ENCODE results near the gene TIAM2. TPM values are rescaled to one million over a fixed set of nuclear protein-coding genes. Genes with fewer than 3 reads are reported as not detected.
A peak's percentile ranks its signal among the peaks of the same experiment; 100 is the strongest.

The TIAM2 gene
- total RNA-seq, result 33.5 and 36.8 TPM in 2 replicates
- long read RNA-seq, partial matches to known transcripts, result 9 of 18 reads
- long read RNA-seq, other reads (novel, unspliced or antisense), result 8 of 18 reads

DNA sequence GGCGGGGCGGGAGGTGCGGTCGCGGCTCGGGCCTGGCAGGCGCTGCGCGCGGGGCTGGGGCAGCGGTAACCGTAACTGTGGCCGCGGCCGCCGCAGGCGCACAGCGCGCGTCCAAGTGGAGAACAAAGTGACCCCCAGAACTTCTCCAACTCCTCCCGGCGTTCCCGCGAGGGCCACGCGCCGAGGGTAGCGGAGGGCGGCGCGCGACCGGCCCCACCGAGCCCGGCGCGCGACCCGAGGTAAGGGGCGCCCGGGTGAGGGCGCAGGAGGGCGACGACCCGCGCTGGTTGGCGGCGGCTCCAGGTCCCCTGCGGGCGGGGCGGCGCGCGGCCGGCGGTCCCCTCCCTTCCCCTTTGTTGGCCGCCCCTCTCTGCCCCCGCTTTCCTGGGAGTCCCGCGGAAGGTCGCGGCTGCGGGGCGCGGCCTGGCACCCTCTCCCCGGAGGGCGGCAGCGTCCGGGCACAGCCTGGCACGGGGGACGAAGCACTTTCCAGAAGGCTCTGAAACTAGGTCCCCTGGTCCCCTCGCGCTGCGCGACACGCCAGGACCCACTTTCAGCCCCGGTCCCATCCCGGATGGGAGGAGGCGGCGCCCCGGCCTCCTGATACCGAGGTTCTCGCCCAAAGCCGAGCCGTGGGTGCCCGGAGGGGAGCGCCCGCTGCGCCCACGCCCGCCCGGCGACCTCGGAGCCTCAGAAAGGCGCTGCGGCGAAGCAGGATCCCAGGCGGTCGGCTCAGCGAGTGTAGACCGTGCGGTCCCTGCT, at the start of gene TIAM2:
TSS of gene TIAM2 (plus strand) at position 62 of the 762 bp plus-strand sequence. CDS start 133,909 bp downstream, outside the sequence.
- Mint-ChIP-seq H3K36me3 (ENCODE audit: low read depth) (no peaks in the 10 kb centered on the region), H3K27ac (ENCODE audit: unreplicated experiment) (peak within 1 kb of the TSS; percentile 57)

DNA sequence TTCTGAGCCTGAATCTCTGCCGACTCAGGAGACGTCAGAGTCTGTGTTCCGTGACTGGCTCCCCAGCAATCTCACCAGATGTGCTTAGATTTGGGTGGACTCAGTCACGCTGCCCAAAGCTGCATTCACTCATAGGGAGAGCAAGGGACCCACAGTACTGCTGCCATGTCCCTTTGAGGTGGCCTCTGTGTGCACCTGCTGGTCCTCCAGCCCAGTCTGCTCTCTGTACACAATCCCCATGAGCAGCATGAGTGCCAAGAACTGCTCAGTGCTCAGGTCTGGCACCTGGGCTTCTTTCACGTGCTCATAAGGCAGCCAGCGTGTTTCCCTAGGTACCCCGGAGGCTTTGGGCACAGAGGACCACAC, 44.2 kb upstream of the TIAM2 start:
- DNase-seq (ENCODE audit: low read depth, low spot score), result no peak
- H3K4me3 Mint-ChIP-seq, result no peak overlapping the region
- H3K36me3 Mint-ChIP-seq (ENCODE audit: low read depth), result peaks cover 30% of the 10 kb centered on the region
- no peaks in the 10 kb centered on the region for H3K27me3 Mint-ChIP-seq (ENCODE audit: low read depth)
- no peak overlapping the region for H3K27ac Mint-ChIP-seq (ENCODE audit: unreplicated experiment)
- peaks cover 7% of the 10 kb centered on the region for H3K9me3 Mint-ChIP-seq
- TF ChIP-seq, protein P1, sequence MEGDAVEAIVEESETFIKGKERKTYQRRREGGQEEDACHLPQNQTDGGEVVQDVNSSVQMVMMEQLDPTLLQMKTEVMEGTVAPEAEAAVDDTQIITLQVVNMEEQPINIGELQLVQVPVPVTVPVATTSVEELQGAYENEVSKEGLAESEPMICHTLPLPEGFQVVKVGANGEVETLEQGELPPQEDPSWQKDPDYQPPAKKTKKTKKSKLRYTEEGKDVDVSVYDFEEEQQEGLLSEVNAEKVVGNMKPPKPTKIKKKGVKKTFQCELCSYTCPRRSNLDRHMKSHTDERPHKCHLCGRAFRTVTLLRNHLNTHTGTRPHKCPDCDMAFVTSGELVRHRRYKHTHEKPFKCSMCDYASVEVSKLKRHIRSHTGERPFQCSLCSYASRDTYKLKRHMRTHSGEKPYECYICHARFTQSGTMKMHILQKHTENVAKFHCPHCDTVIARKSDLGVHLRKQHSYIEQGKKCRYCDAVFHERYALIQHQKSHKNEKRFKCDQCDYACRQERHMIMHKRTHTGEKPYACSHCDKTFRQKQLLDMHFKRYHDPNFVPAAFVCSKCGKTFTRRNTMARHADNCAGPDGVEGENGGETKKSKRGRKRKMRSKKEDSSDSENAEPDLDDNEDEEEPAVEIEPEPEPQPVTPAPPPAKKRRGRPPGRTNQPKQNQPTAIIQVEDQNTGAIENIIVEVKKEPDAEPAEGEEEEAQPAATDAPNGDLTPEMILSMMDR (conservative IDR thresholded peaks at IDR 0.05), result no peak
- no peaks in the 10 kb centered on the region for H3K4me1 Mint-ChIP-seq

More for the DNA sequence above, at the start of gene TIAM2:
- TF ChIP-seq, protein P1 (conservative IDR thresholded peaks at IDR 0.05), result no peak
- H3K4me1 Mint-ChIP-seq, result peaks cover 19% of the 10 kb centered on the region
- H3K4me3 Mint-ChIP-seq, result peak within 1 kb of the TSS; percentile 90
- no peaks in the 10 kb centered on the region for H3K9me3 Mint-ChIP-seq
- peak; percentile 44 for DNase-seq (ENCODE audit: low read depth, low spot score)
- peaks cover 20% of the 10 kb centered on the region for H3K27me3 Mint-ChIP-seq (ENCODE audit: low read depth)

DNA sequence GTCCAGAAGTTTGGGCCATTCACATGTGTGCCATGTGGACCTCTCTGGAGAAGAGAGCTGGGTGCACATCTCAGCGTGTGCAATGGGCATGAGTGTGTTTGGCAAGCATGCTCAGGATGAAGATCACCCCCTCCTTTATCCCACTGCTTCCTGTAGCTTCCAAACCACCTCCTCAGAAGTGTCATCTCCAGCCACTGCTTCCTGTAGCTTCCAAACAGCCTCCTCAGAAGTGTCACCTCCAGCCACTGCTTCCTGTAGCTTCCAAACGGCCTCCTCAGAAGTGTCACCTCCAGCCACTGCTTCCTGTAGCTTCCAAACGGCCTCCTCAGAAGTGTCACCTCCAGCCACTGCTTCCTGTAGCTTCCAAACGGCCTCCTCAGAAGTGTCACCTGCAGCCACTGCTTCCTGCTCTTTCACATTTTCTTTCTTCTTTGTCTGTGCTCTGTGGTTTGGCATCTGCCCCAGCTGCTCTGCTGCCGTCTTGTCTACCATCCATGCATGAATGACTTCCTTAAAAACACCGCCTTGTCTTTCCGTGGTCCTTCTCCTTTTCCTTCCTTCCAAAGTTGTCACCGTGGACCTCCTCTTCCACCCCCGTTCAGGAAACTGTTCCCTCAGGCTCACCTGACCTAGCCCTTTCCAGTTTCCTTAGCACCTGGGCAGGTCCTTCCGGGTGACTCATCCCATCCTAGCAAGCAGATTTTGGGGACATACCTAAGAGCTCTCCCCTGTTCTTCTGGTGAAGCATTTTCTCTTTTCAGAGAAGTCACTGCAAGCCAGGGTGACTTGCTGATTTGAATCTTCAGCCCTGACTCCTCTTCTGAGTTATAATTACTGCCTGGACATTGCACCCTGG, 43.5 kb upstream of the TIAM2 start:
- Mint-ChIP-seq H3K27ac (ENCODE audit: unreplicated experiment) (no peak overlapping the region), H3K36me3 (ENCODE audit: low read depth) (peaks cover 30% of the 10 kb centered on the region), H3K9me3 (peaks cover 7% of the 10 kb centered on the region), H3K4me3 (no peak overlapping the region), H3K4me1 (no peaks in the 10 kb centered on the region), H3K27me3 (ENCODE audit: low read depth) (no peaks in the 10 kb centered on the region)
- DNase-seq (ENCODE audit: low read depth, low spot score), result no peak
- TF ChIP-seq, protein P1 (conservative IDR thresholded peaks at IDR 0.05), result no peak

DNA sequence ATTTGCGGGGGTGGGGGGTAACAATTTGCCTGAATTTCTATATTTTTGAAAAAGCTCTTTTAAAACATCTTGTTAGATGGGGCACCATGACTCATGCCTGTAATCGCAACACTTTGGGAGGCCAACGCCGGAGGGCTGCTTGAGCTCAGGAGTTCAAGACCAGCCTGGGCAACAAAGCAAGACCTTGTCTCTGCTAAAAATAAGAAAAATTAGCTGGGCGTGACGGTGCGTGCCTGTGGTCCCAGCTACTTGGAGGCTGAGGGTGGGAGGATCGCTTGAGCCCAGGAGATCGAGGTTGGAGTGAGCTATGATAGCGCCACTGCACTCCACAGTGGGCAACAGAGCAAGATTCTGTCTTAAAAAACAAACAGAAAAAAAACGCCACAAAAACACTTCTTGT, 41.5 kb upstream of the TIAM2 start:
- no peak for DNase-seq (ENCODE audit: low read depth, low spot score)
- peaks cover 7% of the 10 kb centered on the region for H3K9me3 Mint-ChIP-seq
- peaks cover 26% of the 10 kb centered on the region for H3K36me3 Mint-ChIP-seq (ENCODE audit: low read depth)

DNA sequence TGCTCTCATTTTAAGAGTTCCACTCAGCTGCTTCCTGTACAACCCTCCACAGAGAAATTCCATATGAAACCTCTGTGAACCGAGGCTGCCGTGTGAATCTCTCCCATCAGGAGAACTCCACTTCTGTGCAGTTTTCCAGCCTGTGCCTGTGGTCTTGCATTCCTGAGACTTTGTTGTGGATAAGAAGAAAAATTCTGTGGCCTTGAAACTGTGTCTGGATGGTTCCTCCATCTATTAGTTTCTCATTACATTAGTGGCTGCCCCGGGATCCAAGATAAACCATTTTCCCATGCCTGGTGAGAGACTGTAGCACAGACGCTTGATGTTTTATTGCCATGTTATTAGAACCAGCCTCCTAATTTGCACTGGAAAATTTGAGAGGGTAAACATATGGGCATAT, 40.8 kb upstream of the TIAM2 start:
- H3K36me3 Mint-ChIP-seq (ENCODE audit: low read depth), result peaks cover 19% of the 10 kb centered on the region
- TF ChIP-seq, protein P1 (conservative IDR thresholded peaks at IDR 0.05), result no peak
- no peaks in the 10 kb centered on the region for H3K27me3 Mint-ChIP-seq (ENCODE audit: low read depth)
- no peak for DNase-seq (ENCODE audit: low read depth, low spot score)
- no peaks in the 10 kb centered on the region for H3K9me3 Mint-ChIP-seq
- no peak overlapping the region for H3K27ac Mint-ChIP-seq (ENCODE audit: unreplicated experiment)
- no peaks in the 10 kb centered on the region for H3K4me1 Mint-ChIP-seq
- no peak overlapping the region for H3K4me3 Mint-ChIP-seq

More for the DNA sequence above, 41.5 kb upstream of the TIAM2 start:
- Mint-ChIP-seq H3K27me3 (ENCODE audit: low read depth) (no peaks in the 10 kb centered on the region), H3K27ac (ENCODE audit: unreplicated experiment) (no peak overlapping the region), H3K4me3 (no peak overlapping the region), H3K4me1 (no peaks in the 10 kb centered on the region)
- TF ChIP-seq, protein P1 (conservative IDR thresholded peaks at IDR 0.05), result no peak

Measured in neural crest cell (in vitro differentiated cells).